DND-41 (cell line): ENCODE data around the gene PSME2.

Experiments used
- EZH2 ChIP-seq: IDR thresholded peaks from 3 replicates; pipeline ENCODE4 v1.6.1; 2012; ENCODE audit warnings: borderline replicate concordance, low read depth, mild to moderate bottlenecking, moderate library complexity, low read length, inconsistent platforms; ENCODE audit not compliant: severe bottlenecking
- TF ChIP-seq, protein P1 (sequence below): IDR thresholded peaks from 2 replicates; pipeline ENCODE4 v1.5.1; 2012; ENCODE audit warnings: borderline replicate concordance, low read length, moderate library complexity, mild to moderate bottlenecking; ENCODE audit not compliant: poor library complexity, severe bottlenecking; ENCODE audit errors: extremely low read depth

DNA sequence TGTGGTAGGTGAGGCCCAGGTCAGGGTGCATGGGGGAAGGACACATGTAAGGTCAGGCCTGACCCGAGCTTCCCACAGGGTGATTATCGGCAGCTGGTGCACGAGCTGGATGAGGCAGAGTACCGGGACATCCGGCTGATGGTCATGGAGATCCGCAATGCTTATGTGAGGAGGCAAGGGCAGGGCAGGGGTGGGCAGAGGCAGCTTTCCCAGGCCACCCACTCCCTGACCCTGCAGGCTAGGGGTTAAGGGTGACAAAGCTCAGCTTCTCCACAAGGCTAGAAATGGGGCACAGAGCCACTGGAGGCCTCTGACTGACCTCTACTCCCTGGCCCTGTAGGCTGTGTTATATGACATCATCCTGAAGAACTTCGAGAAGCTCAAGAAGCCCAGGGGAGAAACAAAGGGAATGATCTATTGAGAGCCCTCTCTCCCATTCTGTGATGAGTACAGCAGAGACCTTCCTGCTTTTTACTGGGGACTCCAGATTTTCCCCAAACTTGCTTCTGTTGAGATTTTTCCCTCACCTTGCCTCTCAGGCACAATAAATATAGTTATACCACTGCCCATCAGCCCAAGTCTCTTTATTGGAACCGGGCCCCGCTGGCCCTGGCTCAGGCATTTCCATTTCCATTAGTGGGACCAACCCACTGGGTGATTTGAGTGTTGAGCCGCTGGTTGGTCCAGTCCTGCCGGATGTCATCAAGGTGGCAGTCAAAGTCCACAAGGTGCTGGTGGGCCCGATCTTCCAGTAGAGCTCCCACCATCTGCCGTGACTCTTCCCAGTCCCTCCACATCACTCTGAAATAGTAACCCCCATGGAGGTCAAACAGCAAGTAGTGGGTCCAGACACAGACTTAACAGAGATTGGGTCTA is 7.8 kb downstream of the PSME2 start:
- TF ChIP-seq EZH2, result no peak
- TF ChIP-seq, protein P1, sequence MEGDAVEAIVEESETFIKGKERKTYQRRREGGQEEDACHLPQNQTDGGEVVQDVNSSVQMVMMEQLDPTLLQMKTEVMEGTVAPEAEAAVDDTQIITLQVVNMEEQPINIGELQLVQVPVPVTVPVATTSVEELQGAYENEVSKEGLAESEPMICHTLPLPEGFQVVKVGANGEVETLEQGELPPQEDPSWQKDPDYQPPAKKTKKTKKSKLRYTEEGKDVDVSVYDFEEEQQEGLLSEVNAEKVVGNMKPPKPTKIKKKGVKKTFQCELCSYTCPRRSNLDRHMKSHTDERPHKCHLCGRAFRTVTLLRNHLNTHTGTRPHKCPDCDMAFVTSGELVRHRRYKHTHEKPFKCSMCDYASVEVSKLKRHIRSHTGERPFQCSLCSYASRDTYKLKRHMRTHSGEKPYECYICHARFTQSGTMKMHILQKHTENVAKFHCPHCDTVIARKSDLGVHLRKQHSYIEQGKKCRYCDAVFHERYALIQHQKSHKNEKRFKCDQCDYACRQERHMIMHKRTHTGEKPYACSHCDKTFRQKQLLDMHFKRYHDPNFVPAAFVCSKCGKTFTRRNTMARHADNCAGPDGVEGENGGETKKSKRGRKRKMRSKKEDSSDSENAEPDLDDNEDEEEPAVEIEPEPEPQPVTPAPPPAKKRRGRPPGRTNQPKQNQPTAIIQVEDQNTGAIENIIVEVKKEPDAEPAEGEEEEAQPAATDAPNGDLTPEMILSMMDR, result no peak
